ENCODE data around the gene CYP2A6.
"Not testable (repeated sequence)": the region's sequence is repeated elsewhere in the genome, so short reads cannot be mapped to it uniquely, and the experiment has no call there.

CYP2A6 gene

GRCh38 chr19:40822161-40822560, 28.1 kb downstream of the CYP2A6 start:
- DNase-seq (ENCODE audit: extremely low read depth, low read depth): no peak
- TF ChIP-seq CTCF (IDR thresholded peaks at IDR 0.05; ENCODE audit: low read depth, low read length): no peak

- DNase-seq (ENCODE audit: extremely low read depth, low read depth): not testable (repeated sequence)
- peak; percentile 66 for TF ChIP-seq CTCF (IDR thresholded peaks at IDR 0.05; ENCODE audit: low read depth, low read length)
Observed at GRCh38 chr19:40819479-40820234, 30.6 kb downstream of the CYP2A6 start.

- TF ChIP-seq CTCF (IDR thresholded peaks at IDR 0.05; ENCODE audit: low read depth, low read length): peak; percentile 22
- DNase-seq (ENCODE audit: extremely low read depth, low read depth): not testable (repeated sequence)
Observed at GRCh38 chr19:40818480-40819399, 31.5 kb downstream of the CYP2A6 start.

- no peak for DNase-seq (ENCODE audit: extremely low read depth, low read depth)
Observed at GRCh38 chr19:40815223-40815622, 35.0 kb downstream of the CYP2A6 start.

GRCh38 chr19:40813182-40813581, 37.1 kb downstream of the CYP2A6 start:
- no peak for TF ChIP-seq CTCF (IDR thresholded peaks at IDR 0.05; ENCODE audit: low read depth, low read length)
- no peak for DNase-seq (ENCODE audit: extremely low read depth, low read depth)

More at GRCh38 chr19:40815223-40815622, 35.0 kb downstream of the CYP2A6 start:
- no peak for TF ChIP-seq CTCF (IDR thresholded peaks at IDR 0.05; ENCODE audit: low read depth, low read length)

- DNase-seq (ENCODE audit: extremely low read depth, low read depth): not testable (repeated sequence)
Observed at GRCh38 chr19:40812571-40812970, 37.7 kb downstream of the CYP2A6 start.

GRCh38 chr19:40811478-40812341, 38.5 kb downstream of the CYP2A6 start:
- no peak for TF ChIP-seq CTCF (IDR thresholded peaks at IDR 0.05; ENCODE audit: low read depth, low read length)
- no peak for DNase-seq (ENCODE audit: extremely low read depth, low read depth)

- peak; percentile 44 for DNase-seq (ENCODE audit: extremely low read depth, low read depth)
Observed at GRCh38 chr19:40810649-40811408, 39.4 kb downstream of the CYP2A6 start.

Data from AG09319 (cell line).